ENCODE results near the gene MAGI2. TPM values are rescaled to one million over a fixed set of nuclear protein-coding genes. Genes with fewer than 3 reads are reported as not detected.

Gene MAGI2
- total and polyA plus RNA-seq, 2 experiments from 2014 or later, result 10.4 to 26.4 TPM

DNA sequence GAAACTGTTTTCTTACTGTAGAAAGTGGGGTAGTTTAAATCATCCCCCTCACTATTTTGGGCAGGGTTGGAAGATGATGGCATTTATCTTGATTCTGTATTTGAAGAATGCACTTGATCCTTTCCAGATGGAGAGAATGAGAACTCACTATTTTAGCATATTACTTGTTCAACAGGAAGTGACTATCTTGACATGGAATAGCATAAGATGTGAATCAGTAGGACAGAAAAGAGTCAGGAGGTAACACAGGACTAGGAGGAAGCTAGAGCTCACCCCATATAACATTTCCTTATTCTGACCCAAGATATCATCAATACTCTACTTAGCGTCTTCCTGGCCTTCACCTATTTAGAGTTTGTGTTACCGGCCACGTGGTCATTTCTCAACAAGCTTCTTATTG, 1254.7 kb downstream of the MAGI2 start (continued):
- TF ChIP-seq JUNB (IDR thresholded peaks at IDR 0.05; ENCODE audit: unreplicated experiment) (no peak), POLR2AphosphoS5 (IDR thresholded peaks at IDR 0.05; ENCODE audit: low read depth) (no peak), NANOG (IDR thresholded peaks at IDR 0.05; ENCODE audit: borderline replicate concordance) (no peak), EZH2phosphoT487 (IDR thresholded peaks at IDR 0.05; ENCODE audit: unreplicated experiment) (no peak)
- TF ChIP-seq, protein P1, sequence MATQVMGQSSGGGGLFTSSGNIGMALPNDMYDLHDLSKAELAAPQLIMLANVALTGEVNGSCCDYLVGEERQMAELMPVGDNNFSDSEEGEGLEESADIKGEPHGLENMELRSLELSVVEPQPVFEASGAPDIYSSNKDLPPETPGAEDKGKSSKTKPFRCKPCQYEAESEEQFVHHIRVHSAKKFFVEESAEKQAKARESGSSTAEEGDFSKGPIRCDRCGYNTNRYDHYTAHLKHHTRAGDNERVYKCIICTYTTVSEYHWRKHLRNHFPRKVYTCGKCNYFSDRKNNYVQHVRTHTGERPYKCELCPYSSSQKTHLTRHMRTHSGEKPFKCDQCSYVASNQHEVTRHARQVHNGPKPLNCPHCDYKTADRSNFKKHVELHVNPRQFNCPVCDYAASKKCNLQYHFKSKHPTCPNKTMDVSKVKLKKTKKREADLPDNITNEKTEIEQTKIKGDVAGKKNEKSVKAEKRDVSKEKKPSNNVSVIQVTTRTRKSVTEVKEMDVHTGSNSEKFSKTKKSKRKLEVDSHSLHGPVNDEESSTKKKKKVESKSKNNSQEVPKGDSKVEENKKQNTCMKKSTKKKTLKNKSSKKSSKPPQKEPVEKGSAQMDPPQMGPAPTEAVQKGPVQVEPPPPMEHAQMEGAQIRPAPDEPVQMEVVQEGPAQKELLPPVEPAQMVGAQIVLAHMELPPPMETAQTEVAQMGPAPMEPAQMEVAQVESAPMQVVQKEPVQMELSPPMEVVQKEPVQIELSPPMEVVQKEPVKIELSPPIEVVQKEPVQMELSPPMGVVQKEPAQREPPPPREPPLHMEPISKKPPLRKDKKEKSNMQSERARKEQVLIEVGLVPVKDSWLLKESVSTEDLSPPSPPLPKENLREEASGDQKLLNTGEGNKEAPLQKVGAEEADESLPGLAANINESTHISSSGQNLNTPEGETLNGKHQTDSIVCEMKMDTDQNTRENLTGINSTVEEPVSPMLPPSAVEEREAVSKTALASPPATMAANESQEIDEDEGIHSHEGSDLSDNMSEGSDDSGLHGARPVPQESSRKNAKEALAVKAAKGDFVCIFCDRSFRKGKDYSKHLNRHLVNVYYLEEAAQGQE (IDR thresholded peaks at IDR 0.05; ENCODE audit: unreplicated experiment), result no peak
- TF ChIP-seq, protein P2, sequence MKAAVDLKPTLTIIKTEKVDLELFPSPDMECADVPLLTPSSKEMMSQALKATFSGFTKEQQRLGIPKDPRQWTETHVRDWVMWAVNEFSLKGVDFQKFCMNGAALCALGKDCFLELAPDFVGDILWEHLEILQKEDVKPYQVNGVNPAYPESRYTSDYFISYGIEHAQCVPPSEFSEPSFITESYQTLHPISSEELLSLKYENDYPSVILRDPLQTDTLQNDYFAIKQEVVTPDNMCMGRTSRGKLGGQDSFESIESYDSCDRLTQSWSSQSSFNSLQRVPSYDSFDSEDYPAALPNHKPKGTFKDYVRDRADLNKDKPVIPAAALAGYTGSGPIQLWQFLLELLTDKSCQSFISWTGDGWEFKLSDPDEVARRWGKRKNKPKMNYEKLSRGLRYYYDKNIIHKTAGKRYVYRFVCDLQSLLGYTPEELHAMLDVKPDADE (IDR thresholded peaks at IDR 0.05), result no peak

DNA sequence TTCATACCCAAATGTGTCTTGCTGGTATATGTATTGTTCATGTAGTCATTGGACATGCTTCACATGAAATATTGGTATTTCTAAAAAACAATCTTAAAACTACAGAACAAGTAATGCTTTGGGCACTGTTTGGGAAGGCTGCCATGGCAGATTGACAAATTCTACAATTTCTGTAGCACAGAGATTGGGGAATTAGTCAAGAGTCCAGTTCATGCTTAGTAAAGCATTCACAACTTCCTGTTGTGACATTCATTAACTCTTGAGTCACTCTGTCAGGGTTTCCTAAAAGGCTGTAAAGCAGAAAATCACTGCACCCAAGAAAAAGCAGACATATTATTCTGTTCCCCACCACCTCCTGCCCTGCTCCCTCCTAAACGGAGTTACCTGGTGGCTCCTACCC, 1256.0 kb downstream of the MAGI2 start:
- Mint-ChIP-seq H3K9me3 (no peaks in the 10 kb centered on the region), H3K27me3 (ENCODE audit: insufficient read depth, low read depth, poor library complexity) (no peaks in the 10 kb centered on the region), H3K27ac (no peak overlapping the region), H3K4me1 (peaks cover 6% of the 10 kb centered on the region), H3K4me3 (no peak overlapping the region), H3K36me3 (ENCODE audit: low read depth) (no peaks in the 10 kb centered on the region)
- Histone ChIP-seq H3K9me2 (ENCODE audit: insufficient read depth) (no peaks in the 10 kb centered on the region; the same call in 1 of the 2 replicates), H2AFZ (no peak overlapping the region), H4K20me1 (replicated peaks; ENCODE audit: insufficient read depth) (no peaks in the 10 kb centered on the region), H3K36me3 (ENCODE audit: insufficient read depth) (no peaks in the 10 kb centered on the region), H3K27ac (ENCODE audit: low read depth) (no peak overlapping the region), H3K4me3 (no peak overlapping the region), H3K27me3 (ENCODE audit: insufficient read depth) (no peaks in the 10 kb centered on the region), H3F3A (replicated peaks; ENCODE audit: low read depth) (no peaks in the 10 kb centered on the region), H3K4me2 (no peak overlapping the region), H3K79me2 (replicated peaks; ENCODE audit: insufficient read depth) (no peaks in the 10 kb centered on the region), H3K4me1 (ENCODE audit: insufficient read depth) (no peaks in the 10 kb centered on the region)
- DNase-seq (ENCODE audit: low spot score) (no peak), ATAC-seq (no peak)
- TF ChIP-seq, protein P1 (IDR thresholded peaks at IDR 0.05; ENCODE audit: unreplicated experiment), result no peak
- TF ChIP-seq STAT1 (IDR thresholded peaks at IDR 0.05; ENCODE audit: unreplicated experiment) (no peak), NANOG (IDR thresholded peaks at IDR 0.05; ENCODE audit: borderline replicate concordance) (no peak), CREB1 (CRISPR knock-in tag; IDR thresholded peaks at IDR 0.05; ENCODE audit: low read depth) (no peak)
- TF ChIP-seq, protein P2 (IDR thresholded peaks at IDR 0.05), result no peak
- TF ChIP-seq, protein P3, sequence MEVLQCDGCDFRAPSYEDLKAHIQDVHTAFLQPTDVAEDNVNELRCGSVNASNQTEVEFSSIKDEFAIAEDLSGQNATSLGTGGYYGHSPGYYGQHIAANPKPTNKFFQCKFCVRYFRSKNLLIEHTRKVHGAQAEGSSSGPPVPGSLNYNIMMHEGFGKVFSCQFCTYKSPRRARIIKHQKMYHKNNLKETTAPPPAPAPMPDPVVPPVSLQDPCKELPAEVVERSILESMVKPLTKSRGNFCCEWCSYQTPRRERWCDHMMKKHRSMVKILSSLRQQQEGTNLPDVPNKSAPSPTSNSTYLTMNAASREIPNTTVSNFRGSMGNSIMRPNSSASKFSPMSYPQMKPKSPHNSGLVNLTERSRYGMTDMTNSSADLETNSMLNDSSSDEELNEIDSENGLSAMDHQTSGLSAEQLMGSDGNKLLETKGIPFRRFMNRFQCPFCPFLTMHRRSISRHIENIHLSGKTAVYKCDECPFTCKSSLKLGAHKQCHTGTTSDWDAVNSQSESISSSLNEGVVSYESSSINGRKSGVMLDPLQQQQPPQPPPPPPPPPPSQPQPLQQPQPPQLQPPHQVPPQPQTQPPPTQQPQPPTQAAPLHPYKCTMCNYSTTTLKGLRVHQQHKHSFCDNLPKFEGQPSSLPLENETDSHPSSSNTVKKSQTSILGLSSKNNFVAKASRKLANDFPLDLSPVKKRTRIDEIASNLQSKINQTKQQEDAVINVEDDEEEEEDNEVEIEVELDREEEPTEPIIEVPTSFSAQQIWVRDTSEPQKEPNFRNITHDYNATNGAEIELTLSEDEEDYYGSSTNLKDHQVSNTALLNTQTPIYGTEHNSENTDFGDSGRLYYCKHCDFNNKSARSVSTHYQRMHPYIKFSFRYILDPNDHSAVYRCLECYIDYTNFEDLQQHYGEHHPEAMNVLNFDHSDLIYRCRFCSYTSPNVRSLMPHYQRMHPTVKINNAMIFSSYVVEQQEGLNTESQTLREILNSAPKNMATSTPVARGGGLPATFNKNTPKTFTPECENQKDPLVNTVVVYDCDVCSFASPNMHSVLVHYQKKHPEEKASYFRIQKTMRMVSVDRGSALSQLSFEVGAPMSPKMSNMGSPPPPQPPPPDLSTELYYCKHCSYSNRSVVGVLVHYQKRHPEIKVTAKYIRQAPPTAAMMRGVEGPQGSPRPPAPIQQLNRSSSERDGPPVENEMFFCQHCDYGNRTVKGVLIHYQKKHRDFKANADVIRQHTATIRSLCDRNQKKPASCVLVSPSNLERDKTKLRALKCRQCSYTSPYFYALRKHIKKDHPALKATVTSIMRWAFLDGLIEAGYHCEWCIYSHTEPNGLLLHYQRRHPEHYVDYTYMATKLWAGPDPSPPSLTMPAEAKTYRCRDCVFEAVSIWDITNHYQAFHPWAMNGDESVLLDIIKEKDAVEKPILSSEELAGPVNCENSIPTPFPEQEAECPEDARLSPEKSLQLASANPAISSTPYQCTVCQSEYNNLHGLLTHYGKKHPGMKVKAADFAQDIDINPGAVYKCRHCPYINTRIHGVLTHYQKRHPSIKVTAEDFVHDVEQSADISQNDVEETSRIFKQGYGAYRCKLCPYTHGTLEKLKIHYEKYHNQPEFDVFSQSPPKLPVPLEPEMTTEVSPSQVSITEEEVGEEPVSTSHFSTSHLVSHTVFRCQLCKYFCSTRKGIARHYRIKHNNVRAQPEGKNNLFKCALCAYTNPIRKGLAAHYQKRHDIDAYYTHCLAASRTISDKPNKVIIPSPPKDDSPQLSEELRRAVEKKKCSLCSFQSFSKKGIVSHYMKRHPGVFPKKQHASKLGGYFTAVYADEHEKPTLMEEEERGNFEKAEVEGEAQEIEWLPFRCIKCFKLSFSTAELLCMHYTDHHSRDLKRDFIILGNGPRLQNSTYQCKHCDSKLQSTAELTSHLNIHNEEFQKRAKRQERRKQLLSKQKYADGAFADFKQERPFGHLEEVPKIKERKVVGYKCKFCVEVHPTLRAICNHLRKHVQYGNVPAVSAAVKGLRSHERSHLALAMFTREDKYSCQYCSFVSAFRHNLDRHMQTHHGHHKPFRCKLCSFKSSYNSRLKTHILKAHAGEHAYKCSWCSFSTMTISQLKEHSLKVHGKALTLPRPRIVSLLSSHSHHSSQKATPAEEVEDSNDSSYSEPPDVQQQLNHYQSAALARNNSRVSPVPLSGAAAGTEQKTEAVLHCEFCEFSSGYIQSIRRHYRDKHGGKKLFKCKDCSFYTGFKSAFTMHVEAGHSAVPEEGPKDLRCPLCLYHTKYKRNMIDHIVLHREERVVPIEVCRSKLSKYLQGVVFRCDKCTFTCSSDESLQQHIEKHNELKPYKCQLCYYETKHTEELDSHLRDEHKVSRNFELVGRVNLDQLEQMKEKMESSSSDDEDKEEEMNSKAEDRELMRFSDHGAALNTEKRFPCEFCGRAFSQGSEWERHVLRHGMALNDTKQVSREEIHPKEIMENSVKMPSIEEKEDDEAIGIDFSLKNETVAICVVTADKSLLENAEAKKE (CRISPR knock-in tag; IDR thresholded peaks at IDR 0.05), result no peak
